GM23338 (cell line): ENCODE results near the gene SETD1A. TPM values are rescaled to one million over a fixed set of nuclear protein-coding genes. Genes with fewer than 3 reads are reported as not detected.

ENCODE experiments used
- ATAC-seq: fragments of 200-7000 bp; cut with Tn5 transposase; 3 replicates; pipeline ENCODE4 v1.9.1; 2020
- DNase-seq: peaks from one replicate; pipeline ENCODE4 v3.0.0-alpha.2; 2015; ENCODE audit warnings: low spot score
- H2AFZ ChIP-seq: fragments of 200-600 bp; sonication (generic); 2 replicates; pipeline ENCODE4 v1.8.0; 2016; ENCODE audit warnings: antibody characterized with exemption, mild to moderate bottlenecking, moderate library complexity
- H3F3A ChIP-seq: fragments of 200-600 bp; sonication (generic); replicated peaks from 2 replicates; pipeline ENCODE4 v1.8.0; 2017; ENCODE audit warnings: antibody characterized with exemption, mixed run types, low read depth
- H3K27ac ChIP-seq: fragments of 200-600 bp; sonication (generic); 2 replicates; pipeline ENCODE4 v1.6.1; 2016; ENCODE audit warnings: low read depth
- H3K27me3 ChIP-seq: fragments of 200-600 bp; sonication (generic); 2 replicates; pipeline ENCODE4 v1.8.0; 2016; ENCODE audit warnings: mild to moderate bottlenecking, mixed run types, moderate library complexity; ENCODE audit not compliant: insufficient read depth
- H3K36me3 ChIP-seq: fragments of 200-600 bp; sonication (generic); 2 replicates; pipeline ENCODE4 v1.8.0; 2016; ENCODE audit warnings: mild to moderate bottlenecking; ENCODE audit not compliant: insufficient read depth
- H3K4me1 ChIP-seq: fragments of 200-600 bp; sonication (generic); 2 replicates; pipeline ENCODE4 v1.8.0; 2016; ENCODE audit warnings: mild to moderate bottlenecking, moderate library complexity; ENCODE audit not compliant: insufficient read depth
- H3K4me2 ChIP-seq: fragments of 200-600 bp; sonication (generic); 2 replicates; pipeline ENCODE4 v1.7.1; 2017; ENCODE audit warnings: mixed run types
- H3K4me3 ChIP-seq: fragments of 200-600 bp; sonication (generic); 2 replicates; pipeline ENCODE4 v1.6.1; 2016; ENCODE audit warnings: mixed run types
- H3K79me2 ChIP-seq: fragments of 200-600 bp; sonication (generic); replicated peaks from 2 replicates; pipeline ENCODE4 v1.8.0; 2017; ENCODE audit warnings: mild to moderate bottlenecking; ENCODE audit not compliant: insufficient read depth
- H3K9me2 ChIP-seq: fragments of 200-600 bp; sonication (generic); 2 replicates; pipeline ENCODE4 v1.8.0; 2017; ENCODE audit not compliant: insufficient read depth
- H4K20me1 ChIP-seq: fragments of 200-600 bp; sonication (generic); replicated peaks from 2 replicates; pipeline ENCODE4 v1.8.0; 2017; ENCODE audit warnings: mild to moderate bottlenecking; ENCODE audit not compliant: insufficient read depth
- H3K27ac Mint-ChIP-seq: 2 replicates; pipeline ENCODE4 v1.8.0; 2020; ENCODE audit warnings: inconsistent platforms, mild to moderate bottlenecking, moderate library complexity, mixed read lengths
- H3K27me3 Mint-ChIP-seq: 3 replicates; pipeline ENCODE4 v1.8.0; 2022; ENCODE audit warnings: low read depth, mild to moderate bottlenecking, moderate library complexity, mixed read lengths, inconsistent platforms; ENCODE audit not compliant: insufficient read depth, poor library complexity
- H3K36me3 Mint-ChIP-seq: 3 replicates; pipeline ENCODE4 v1.8.0; 2021; ENCODE audit warnings: low read depth, mild to moderate bottlenecking, inconsistent platforms, moderate library complexity, mixed read lengths
- H3K4me1 Mint-ChIP-seq: 3 replicates; pipeline ENCODE4 v1.8.0; 2020; ENCODE audit warnings: mild to moderate bottlenecking, inconsistent platforms, mixed read lengths
- H3K4me3 Mint-ChIP-seq: 3 replicates; pipeline ENCODE4 v1.8.0; 2021; ENCODE audit warnings: moderate library complexity, mild to moderate bottlenecking, inconsistent platforms, mixed read lengths
- H3K9me3 Mint-ChIP-seq: 3 replicates; pipeline ENCODE4 v1.8.0; 2020; ENCODE audit warnings: moderate library complexity, mild to moderate bottlenecking, inconsistent platforms, mixed read lengths
- CREB1 ChIP-seq: fragments of 250-450 bp; sonication (Bioruptor Pico); IDR thresholded peaks from 2 replicates; pipeline ENCODE4 v1.5.0; 2020; ENCODE audit warnings: low read depth, mild to moderate bottlenecking, moderate library complexity
- CTCF ChIP-seq, 2 experiments: fragments of 200-600 bp in 1 of 2; sonication (generic) in 1 of 2; conservative IDR thresholded peaks; 2 replicates each; pipeline versions ENCODE4 v1.5.1 to v1.6.1; 2016 to 2017; ENCODE audit warnings: antibody characterized with exemption in 2 of 2, low read depth in 2 of 2, mild to moderate bottlenecking in 2 of 2, moderate library complexity in 1 of 2
- EZH2 ChIP-seq: fragments of 200-600 bp; sonication (generic); IDR thresholded peaks from one replicate; pipeline ENCODE4 v1.8.0; 2017; ENCODE audit warnings: antibody characterized with exemption, mild to moderate bottlenecking, low read depth; ENCODE audit not compliant: unreplicated experiment
- EZH2phosphoT487 ChIP-seq: fragments of 200-600 bp; sonication (generic); IDR thresholded peaks from one replicate; pipeline ENCODE4 v1.8.1; 2018; ENCODE audit warnings: antibody characterized with exemption; ENCODE audit not compliant: unreplicated experiment
- JUNB ChIP-seq: IDR thresholded peaks from one replicate; pipeline ENCODE4 v1.6.1; 2016; ENCODE audit warnings: antibody characterized with exemption; ENCODE audit not compliant: unreplicated experiment
- NANOG ChIP-seq: IDR thresholded peaks from 2 replicates; pipeline ENCODE4 v1.6.1; 2016; ENCODE audit warnings: antibody characterized with exemption, borderline replicate concordance
- STAT1 ChIP-seq: IDR thresholded peaks from one replicate; pipeline ENCODE4 v1.6.1; 2016; ENCODE audit warnings: antibody characterized with exemption; ENCODE audit not compliant: unreplicated experiment
- ZNF331 ChIP-seq: fragments of 250-450 bp; sonication (Bioruptor Pico); IDR thresholded peaks from 2 replicates; pipeline ENCODE4 v1.5.0; 2020; ENCODE audit warnings: low read depth, mild to moderate bottlenecking, moderate library complexity
- polyA plus RNA-seq: library from polyadenylated mRNA; unstranded; fragments of >200 nt; fragmentation: Nextera tagmentation; extraction: Ambion mirVana; gene quantifications from 2 replicates; pipeline ENCODE4 v1.2.1, GENCODE V29; 2016
- total RNA-seq: library from RNA; depleted of rRNA; stranded (reverse); fragments of >200 nt; shearing (Covaris generic); gene quantifications from 2 replicates; pipeline ENCODE4 v1.2.3, GENCODE V29; 2014
- TF ChIP-seq, protein P1 (sequence below): IDR thresholded peaks from 2 replicates; pipeline ENCODE4 v1.6.1; 2016; ENCODE audit warnings: antibody characterized with exemption
- TF ChIP-seq, protein P2 (sequence below): IDR thresholded peaks from one replicate; pipeline ENCODE4 v1.6.1; 2018; ENCODE audit warnings: antibody characterized with exemption; ENCODE audit not compliant: unreplicated experiment

Gene SETD1A
- total and polyA plus RNA-seq, 2 experiments from 2014 or later, result 10.8 to 21.9 TPM

- no peak for TF ChIP-seq EZH2
- no peak for TF ChIP-seq NANOG
- no peak for TF ChIP-seq JUNB
- no peak for TF ChIP-seq ZNF331 (CRISPR knock-in tag)
- TF ChIP-seq, protein P1, sequence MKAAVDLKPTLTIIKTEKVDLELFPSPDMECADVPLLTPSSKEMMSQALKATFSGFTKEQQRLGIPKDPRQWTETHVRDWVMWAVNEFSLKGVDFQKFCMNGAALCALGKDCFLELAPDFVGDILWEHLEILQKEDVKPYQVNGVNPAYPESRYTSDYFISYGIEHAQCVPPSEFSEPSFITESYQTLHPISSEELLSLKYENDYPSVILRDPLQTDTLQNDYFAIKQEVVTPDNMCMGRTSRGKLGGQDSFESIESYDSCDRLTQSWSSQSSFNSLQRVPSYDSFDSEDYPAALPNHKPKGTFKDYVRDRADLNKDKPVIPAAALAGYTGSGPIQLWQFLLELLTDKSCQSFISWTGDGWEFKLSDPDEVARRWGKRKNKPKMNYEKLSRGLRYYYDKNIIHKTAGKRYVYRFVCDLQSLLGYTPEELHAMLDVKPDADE, result no peak
- TF ChIP-seq CTCF (conservative IDR thresholded peaks at IDR 0.05; ENCODE audit: low read depth in 2 of 2), result no peak
- no peak for TF ChIP-seq STAT1
These were observed 45.3 kb downstream of the SETD1A start (continued) for GRCh38 chr16:31002862-31003341.

DNA sequence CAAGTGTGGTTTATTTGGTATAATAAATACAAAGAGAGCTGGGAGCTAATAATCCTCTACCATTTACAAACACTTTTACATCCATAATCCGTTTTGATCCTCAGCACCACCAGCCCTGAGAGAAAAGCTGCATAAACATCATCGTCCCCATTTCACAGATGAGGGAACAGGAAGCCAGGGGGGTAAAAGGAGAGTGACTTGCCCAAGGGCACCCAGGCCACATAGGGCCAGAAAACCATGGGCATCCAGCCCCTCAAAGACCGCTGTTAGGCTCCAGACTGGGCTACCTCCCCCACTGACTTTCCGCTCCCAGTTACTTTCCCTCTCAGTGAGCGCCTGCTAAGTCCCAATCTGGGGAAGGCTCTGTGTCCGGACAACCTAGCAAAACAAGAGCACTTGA is 46.2 kb downstream of the SETD1A start:
- H3K36me3 ChIP-seq, result no peaks in the 10 kb centered on the region; the same call in 1 of the 2 replicates
- peaks cover 10% of the 10 kb centered on the region for H3K79me2 ChIP-seq
- no peaks in the 10 kb centered on the region for H3K27me3 ChIP-seq
- H3F3A ChIP-seq, result no peaks in the 10 kb centered on the region; the same call in 1 of the 2 replicates
- H3K9me2 ChIP-seq, result no peaks in the 10 kb centered on the region
- Mint-ChIP-seq H3K9me3 (no peaks in the 10 kb centered on the region), H3K36me3 (no peaks in the 10 kb centered on the region; the same call in 2 of the 3 replicates), H3K27me3 (peaks cover 16% of the 10 kb centered on the region), H3K4me1 (peaks cover 4% of the 10 kb centered on the region), H3K4me3 (no peak overlapping the region), H3K27ac (no peak overlapping the region)
- no peak overlapping the region for H3K4me3 ChIP-seq
- 0 out of 2 replicates have a peak, but pooled peaks cover 5% of the 10 kb centered on the region for H4K20me1 ChIP-seq
- no peak overlapping the region for H3K4me2 ChIP-seq
- H3K4me1 ChIP-seq, result no peaks in the 10 kb centered on the region; the same call in 1 of the 2 replicates
- no peak for ATAC-seq
- DNase-seq, result no peak
- H3K27ac ChIP-seq, result no peak overlapping the region
- H2AFZ ChIP-seq, result no peak overlapping the region
- no peak for TF ChIP-seq CREB1 (CRISPR knock-in tag)
- TF ChIP-seq, protein P2, sequence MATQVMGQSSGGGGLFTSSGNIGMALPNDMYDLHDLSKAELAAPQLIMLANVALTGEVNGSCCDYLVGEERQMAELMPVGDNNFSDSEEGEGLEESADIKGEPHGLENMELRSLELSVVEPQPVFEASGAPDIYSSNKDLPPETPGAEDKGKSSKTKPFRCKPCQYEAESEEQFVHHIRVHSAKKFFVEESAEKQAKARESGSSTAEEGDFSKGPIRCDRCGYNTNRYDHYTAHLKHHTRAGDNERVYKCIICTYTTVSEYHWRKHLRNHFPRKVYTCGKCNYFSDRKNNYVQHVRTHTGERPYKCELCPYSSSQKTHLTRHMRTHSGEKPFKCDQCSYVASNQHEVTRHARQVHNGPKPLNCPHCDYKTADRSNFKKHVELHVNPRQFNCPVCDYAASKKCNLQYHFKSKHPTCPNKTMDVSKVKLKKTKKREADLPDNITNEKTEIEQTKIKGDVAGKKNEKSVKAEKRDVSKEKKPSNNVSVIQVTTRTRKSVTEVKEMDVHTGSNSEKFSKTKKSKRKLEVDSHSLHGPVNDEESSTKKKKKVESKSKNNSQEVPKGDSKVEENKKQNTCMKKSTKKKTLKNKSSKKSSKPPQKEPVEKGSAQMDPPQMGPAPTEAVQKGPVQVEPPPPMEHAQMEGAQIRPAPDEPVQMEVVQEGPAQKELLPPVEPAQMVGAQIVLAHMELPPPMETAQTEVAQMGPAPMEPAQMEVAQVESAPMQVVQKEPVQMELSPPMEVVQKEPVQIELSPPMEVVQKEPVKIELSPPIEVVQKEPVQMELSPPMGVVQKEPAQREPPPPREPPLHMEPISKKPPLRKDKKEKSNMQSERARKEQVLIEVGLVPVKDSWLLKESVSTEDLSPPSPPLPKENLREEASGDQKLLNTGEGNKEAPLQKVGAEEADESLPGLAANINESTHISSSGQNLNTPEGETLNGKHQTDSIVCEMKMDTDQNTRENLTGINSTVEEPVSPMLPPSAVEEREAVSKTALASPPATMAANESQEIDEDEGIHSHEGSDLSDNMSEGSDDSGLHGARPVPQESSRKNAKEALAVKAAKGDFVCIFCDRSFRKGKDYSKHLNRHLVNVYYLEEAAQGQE, result no peak
- no peak for TF ChIP-seq JUNB
- TF ChIP-seq CTCF (conservative IDR thresholded peaks at IDR 0.05; ENCODE audit: low read depth in 2 of 2), result no peak
- TF ChIP-seq EZH2phosphoT487, result no peak
- no peak for TF ChIP-seq ZNF331 (CRISPR knock-in tag)
- TF ChIP-seq, protein P1, result no peak
- TF ChIP-seq EZH2, result no peak
